ENCODE data around the gene ACTN3.

- no peak for TF ChIP-seq EZH2 (IDR thresholded peaks at IDR 0.05)
- TF ChIP-seq CTCF (IDR thresholded peaks at IDR 0.05): no peak
- TF ChIP-seq EZH2phosphoT487 (IDR thresholded peaks at IDR 0.05): no peak
Observed at GRCh38 chr11:66557733-66558326, 11.1 kb downstream of the ACTN3 start.

Measured in neural progenitor cell (in vitro differentiated cells).